ENCODE measurements around the gene ECPAS. TPM values are rescaled to one million over a fixed set of nuclear protein-coding genes. Genes with fewer than 3 reads are reported as not detected.
"Not testable (repeated sequence)": the region's sequence is repeated elsewhere in the genome, so short reads cannot be mapped to it uniquely, and the experiment has no call there.

The ECPAS gene
- total and polyA plus RNA-seq, 2 donors = 21.3 to 24.2 TPM

- Histone ChIP-seq H3K36me3 (ENCODE audit: control insufficient read depth in 2 of 2, insufficient read depth in 2 of 2, low read length in 1 of 2) (no peaks in the 10 kb centered on the region), H3K27me3 (ENCODE audit: control insufficient read depth in 2 of 2, insufficient read depth in 1 of 2, low read length in 1 of 2) (no peaks in the 10 kb centered on the region), H3K4me3 (ENCODE audit: low read length in 2 of 2) (no peak overlapping the region), H3K4me1 (ENCODE audit: control insufficient read depth in 2 of 2, insufficient read depth in 2 of 2, low read length in 2 of 2) (peaks cover 0 to 3% of the 10 kb centered on the region in 2 donors), H3K9me3 (ENCODE audit: control insufficient read depth in 2 of 2, insufficient read depth in 1 of 2, low read length in 1 of 2) (peaks cover 0 to 4% of the 10 kb centered on the region in 2 donors), H3K27ac (ENCODE audit: low read depth in 1 of 2, low read length in 1 of 2) (no peak overlapping the region)
- no peak for DNase-seq (ENCODE audit: low read depth in 6 of 9, low spot score in 9 of 9)
- WGBS = 90% methylated on average over 2 of the region's 2 CpGs
Measured at GRCh38 chr9:111456529-111456928, 27.7 kb downstream of the ECPAS start.

DNA sequence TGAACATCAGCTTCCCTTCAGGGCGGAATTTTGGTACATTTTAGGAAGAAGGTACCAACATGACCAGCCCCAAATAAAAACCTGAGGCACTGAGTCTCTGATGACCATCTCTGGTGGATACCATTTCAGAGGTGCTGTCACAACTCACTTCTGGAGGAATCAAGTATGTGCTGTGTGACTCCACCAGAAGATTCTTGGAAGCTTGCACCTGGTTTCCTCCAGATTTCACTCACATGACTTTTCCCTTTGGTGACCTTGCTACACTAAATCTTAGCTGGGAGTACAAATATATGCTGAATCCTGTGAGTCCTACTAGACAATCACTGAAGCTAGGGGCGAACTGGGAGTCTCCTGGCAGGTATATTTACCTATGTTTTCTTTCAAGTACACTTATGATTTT, 28.5 kb downstream of the ECPAS start:
- no peaks in the 10 kb centered on the region for H3K27me3 ChIP-seq (ENCODE audit: control insufficient read depth in 2 of 2, insufficient read depth in 1 of 2, low read length in 1 of 2)
- peaks cover 0 to 3% of the 10 kb centered on the region in 2 donors for H3K4me1 ChIP-seq (ENCODE audit: control insufficient read depth in 2 of 2, insufficient read depth in 2 of 2, low read length in 2 of 2)
- no peak overlapping the region for H3K27ac ChIP-seq (ENCODE audit: low read depth in 1 of 2, low read length in 1 of 2)
- no peaks in the 10 kb centered on the region for H3K36me3 ChIP-seq (ENCODE audit: control insufficient read depth in 2 of 2, insufficient read depth in 2 of 2, low read length in 1 of 2)
- H3K4me3 ChIP-seq (ENCODE audit: low read length in 2 of 2) = no peak overlapping the region
- 98% methylated on average over 2 of the region's 2 CpGs for WGBS
- H3K9me3 ChIP-seq (ENCODE audit: control insufficient read depth in 2 of 2, insufficient read depth in 1 of 2, low read length in 1 of 2) = no peaks in the 10 kb centered on the region
- no peak for DNase-seq (ENCODE audit: low read depth in 6 of 9, low spot score in 9 of 9)

- peaks cover 0 to under 1% of the 10 kb centered on the region in 2 donors for H3K36me3 ChIP-seq (ENCODE audit: control insufficient read depth in 2 of 2, insufficient read depth in 2 of 2, low read length in 1 of 2)
- H3K27ac ChIP-seq (ENCODE audit: low read depth in 1 of 2, low read length in 1 of 2) = no peak overlapping the region
- peaks cover 0 to 3% of the 10 kb centered on the region in 2 donors for H3K4me1 ChIP-seq (ENCODE audit: control insufficient read depth in 2 of 2, insufficient read depth in 2 of 2, low read length in 2 of 2)
- H3K27me3 ChIP-seq (ENCODE audit: control insufficient read depth in 2 of 2, insufficient read depth in 1 of 2, low read length in 1 of 2) = no peaks in the 10 kb centered on the region
- DNase-seq (ENCODE audit: low read depth in 6 of 9, low spot score in 9 of 9) = no peak
- H3K9me3 ChIP-seq (ENCODE audit: control insufficient read depth in 2 of 2, insufficient read depth in 1 of 2, low read length in 1 of 2) = no peaks in the 10 kb centered on the region
- over 99% methylated on average over 5 of the region's 5 CpGs for WGBS
- no peak overlapping the region for H3K4me3 ChIP-seq (ENCODE audit: low read length in 2 of 2)
Measured at GRCh38 chr9:111454751-111455150, 29.4 kb downstream of the ECPAS start.

- H3K36me3 ChIP-seq (ENCODE audit: control insufficient read depth in 2 of 2, insufficient read depth in 2 of 2, low read length in 1 of 2) = peaks cover 0 to 3% of the 10 kb centered on the region in 2 donors
- 99% methylated on average over 1 of the region's 1 CpG for WGBS
Measured at GRCh38 chr9:111451570-111451969, 32.6 kb downstream of the ECPAS start.

GRCh38 chr9:111450124-111450523, 34.1 kb downstream of the ECPAS start:
- no peak for DNase-seq (ENCODE audit: low read depth in 6 of 9, low spot score in 9 of 9)
- 95% methylated on average over 2 of the region's 2 CpGs for WGBS
- Histone ChIP-seq H3K4me1 (ENCODE audit: control insufficient read depth in 2 of 2, insufficient read depth in 2 of 2, low read length in 2 of 2) (no peaks in the 10 kb centered on the region), H3K9me3 (ENCODE audit: control insufficient read depth in 2 of 2, insufficient read depth in 1 of 2, low read length in 1 of 2) (no peaks in the 10 kb centered on the region), H3K27me3 (ENCODE audit: control insufficient read depth in 2 of 2, insufficient read depth in 1 of 2, low read length in 1 of 2) (no peaks in the 10 kb centered on the region), H3K36me3 (ENCODE audit: control insufficient read depth in 2 of 2, insufficient read depth in 2 of 2, low read length in 1 of 2) (peaks cover 0 to 3% of the 10 kb centered on the region in 2 donors), H3K4me3 (ENCODE audit: low read length in 2 of 2) (no peak overlapping the region), H3K27ac (ENCODE audit: low read depth in 1 of 2, low read length in 1 of 2) (no peak overlapping the region)

More at GRCh38 chr9:111451570-111451969, 32.6 kb downstream of the ECPAS start:
- peaks cover 0 to under 1% of the 10 kb centered on the region in 2 donors for H3K4me1 ChIP-seq (ENCODE audit: control insufficient read depth in 2 of 2, insufficient read depth in 2 of 2, low read length in 2 of 2)
- DNase-seq (ENCODE audit: low read depth in 6 of 9, low spot score in 9 of 9) = no peak
- H3K27me3 ChIP-seq (ENCODE audit: control insufficient read depth in 2 of 2, insufficient read depth in 1 of 2, low read length in 1 of 2) = no peaks in the 10 kb centered on the region
- no peak overlapping the region for H3K4me3 ChIP-seq (ENCODE audit: low read length in 2 of 2)
- no peak overlapping the region for H3K27ac ChIP-seq (ENCODE audit: low read depth in 1 of 2, low read length in 1 of 2)
- H3K9me3 ChIP-seq (ENCODE audit: control insufficient read depth in 2 of 2, insufficient read depth in 1 of 2, low read length in 1 of 2) = no peaks in the 10 kb centered on the region

DNA sequence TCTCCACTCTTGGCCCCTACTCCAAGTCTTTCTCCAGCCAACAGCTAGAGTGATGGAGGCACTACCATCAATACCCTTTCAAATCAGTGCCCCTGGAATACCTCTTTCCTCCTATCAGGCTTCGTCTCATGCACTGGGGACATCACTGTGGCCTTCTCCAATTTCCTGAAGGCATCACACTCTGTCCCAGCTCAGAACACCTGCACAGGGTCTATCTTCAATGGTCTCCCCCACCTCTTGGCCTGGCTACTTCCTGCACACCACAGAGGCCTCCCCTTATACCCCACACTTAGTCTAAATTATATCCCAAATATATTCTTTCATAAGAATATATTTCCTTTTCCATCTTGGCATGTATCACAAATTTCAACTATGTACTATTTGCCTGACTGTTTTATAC, 34.5 kb downstream of the ECPAS start:
- WGBS = 95% methylated on average over 1 of the region's 1 CpG
- H3K36me3 ChIP-seq (ENCODE audit: control insufficient read depth in 2 of 2, insufficient read depth in 2 of 2, low read length in 1 of 2) = peaks cover 0 to 3% of the 10 kb centered on the region in 2 donors
- H3K9me3 ChIP-seq (ENCODE audit: control insufficient read depth in 2 of 2, insufficient read depth in 1 of 2, low read length in 1 of 2) = no peaks in the 10 kb centered on the region
- no peak overlapping the region for H3K27ac ChIP-seq (ENCODE audit: low read depth in 1 of 2, low read length in 1 of 2)
- H3K4me1 ChIP-seq (ENCODE audit: control insufficient read depth in 2 of 2, insufficient read depth in 2 of 2, low read length in 2 of 2) = no peaks in the 10 kb centered on the region
- no peak for DNase-seq (ENCODE audit: low read depth in 6 of 9, low spot score in 9 of 9)
- no peak overlapping the region for H3K4me3 ChIP-seq (ENCODE audit: low read length in 2 of 2)
- H3K27me3 ChIP-seq (ENCODE audit: control insufficient read depth in 2 of 2, insufficient read depth in 1 of 2, low read length in 1 of 2) = no peaks in the 10 kb centered on the region

GRCh38 chr9:111445799-111446198, 38.4 kb downstream of the ECPAS start:
- not testable (repeated sequence) for H3K9me3 ChIP-seq (ENCODE audit: control insufficient read depth in 2 of 2, insufficient read depth in 1 of 2, low read length in 1 of 2); H3K27me3 ChIP-seq (ENCODE audit: control insufficient read depth in 2 of 2, insufficient read depth in 1 of 2, low read length in 1 of 2); H3K36me3 ChIP-seq (ENCODE audit: control insufficient read depth in 2 of 2, insufficient read depth in 2 of 2, low read length in 1 of 2); H3K27ac ChIP-seq (ENCODE audit: low read depth in 1 of 2, low read length in 1 of 2); H3K4me3 ChIP-seq (ENCODE audit: low read length in 2 of 2); H3K4me1 ChIP-seq (ENCODE audit: control insufficient read depth in 2 of 2, insufficient read depth in 2 of 2, low read length in 2 of 2); DNase-seq (ENCODE audit: low read depth in 6 of 9, low spot score in 9 of 9)
- 98% methylated on average over 1 of the region's 1 CpG for WGBS

- peaks cover 6 to 15% of the 10 kb centered on the region in 2 donors for H3K36me3 ChIP-seq (ENCODE audit: control insufficient read depth in 2 of 2, insufficient read depth in 2 of 2, low read length in 1 of 2)
- no peak overlapping the region for H3K27ac ChIP-seq (ENCODE audit: low read depth in 1 of 2, low read length in 1 of 2)
- H3K4me3 ChIP-seq (ENCODE audit: low read length in 2 of 2) = no peak overlapping the region
- H3K4me1 ChIP-seq (ENCODE audit: control insufficient read depth in 2 of 2, insufficient read depth in 2 of 2, low read length in 2 of 2) = no peaks in the 10 kb centered on the region
- H3K9me3 ChIP-seq (ENCODE audit: control insufficient read depth in 2 of 2, insufficient read depth in 1 of 2, low read length in 1 of 2) = no peaks in the 10 kb centered on the region
- H3K27me3 ChIP-seq (ENCODE audit: control insufficient read depth in 2 of 2, insufficient read depth in 1 of 2, low read length in 1 of 2) = no peaks in the 10 kb centered on the region
- 97% methylated on average over 4 of the region's 4 CpGs for WGBS
- no peak for DNase-seq (ENCODE audit: low read depth in 6 of 9, low spot score in 9 of 9)
Measured at GRCh38 chr9:111443454-111443853, 40.7 kb downstream of the ECPAS start.

DNA sequence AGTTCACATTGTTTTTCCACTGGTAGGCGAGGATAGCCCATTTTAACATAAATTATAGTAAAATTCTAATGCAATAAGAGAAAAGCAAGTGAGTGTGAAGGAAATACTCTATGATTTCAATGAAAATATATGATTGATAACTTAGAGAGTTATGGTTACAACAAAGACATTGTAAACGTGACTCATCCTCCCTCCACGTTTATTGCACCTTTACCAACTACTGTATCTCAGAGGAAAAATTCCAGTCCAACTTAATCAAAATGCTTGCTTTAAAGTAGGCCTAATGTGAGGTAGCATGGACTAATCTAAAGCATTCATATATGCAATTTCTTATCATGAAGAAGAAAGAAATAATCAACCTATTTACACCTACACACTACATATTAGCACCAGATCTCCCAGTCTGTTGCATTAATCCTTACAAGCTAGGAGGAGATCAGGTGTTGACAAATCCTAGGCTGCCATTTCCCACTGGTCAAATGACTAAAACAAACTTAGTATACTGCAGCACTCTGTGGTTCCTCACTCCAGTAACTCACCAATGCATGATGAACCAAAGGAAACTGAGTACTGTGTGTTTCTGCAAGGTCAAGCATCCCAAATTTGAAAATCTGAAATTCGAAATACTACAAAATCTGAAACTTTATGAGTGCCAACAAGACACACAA, 41.7 kb downstream of the ECPAS start:
- 97% methylated on average over 4 of the region's 4 CpGs for WGBS
- no peak overlapping the region for H3K27ac ChIP-seq (ENCODE audit: low read depth in 1 of 2, low read length in 1 of 2)
- H3K9me3 ChIP-seq (ENCODE audit: control insufficient read depth in 2 of 2, insufficient read depth in 1 of 2, low read length in 1 of 2) = no peaks in the 10 kb centered on the region
- H3K36me3 ChIP-seq (ENCODE audit: control insufficient read depth in 2 of 2, insufficient read depth in 2 of 2, low read length in 1 of 2) = peaks cover 6 to 16% of the 10 kb centered on the region in 2 donors
- DNase-seq (ENCODE audit: low read depth in 6 of 9, low spot score in 9 of 9) = no peak
- no peak overlapping the region for H3K4me3 ChIP-seq (ENCODE audit: low read length in 2 of 2)
- no peaks in the 10 kb centered on the region for H3K27me3 ChIP-seq (ENCODE audit: control insufficient read depth in 2 of 2, insufficient read depth in 1 of 2, low read length in 1 of 2)
- no peaks in the 10 kb centered on the region for H3K4me1 ChIP-seq (ENCODE audit: control insufficient read depth in 2 of 2, insufficient read depth in 2 of 2, low read length in 2 of 2)

Data from thymus (tissue), 11 donors.